ENCODE measurements around the gene CES3.

GRCh38 chr16:66931665-66932064 is 29.4 kb upstream of the CES3 start:
- TF ChIP-seq EZH2 (IDR thresholded peaks at IDR 0.05; ENCODE audit: borderline replicate concordance, low read length), result no peak
- TF ChIP-seq CTCF (conservative IDR thresholded peaks at IDR 0.05 in 1 of 2, IDR thresholded peaks at IDR 0.05 in 1 of 2; ENCODE audit: extremely low read depth in 1 of 2, insufficient read depth in 1 of 2, low read depth in 1 of 2, low read length in 2 of 2), result no peak
